Chondrocyte (in vitro differentiated cells): ENCODE data around the gene CAPG. TPM values are rescaled to one million over a fixed set of nuclear protein-coding genes. Genes with fewer than 3 reads are reported as not detected.

ENCODE experiments used
- DNase-seq: peaks from one replicate; pipeline ENCODE4 v3.0.0; 2021; ENCODE audit warnings: mixed read lengths, low spot score
- H3K27ac Mint-ChIP-seq: one replicate; pipeline ENCODE4 v1.8.0; 2021; ENCODE audit warnings: mild to moderate bottlenecking, moderate library complexity, mixed read lengths; ENCODE audit not compliant: unreplicated experiment
- H3K27me3 Mint-ChIP-seq: 2 replicates; pipeline ENCODE4 v1.8.0; 2021; ENCODE audit warnings: low read depth, mixed read lengths
- H3K36me3 Mint-ChIP-seq: 2 replicates; pipeline ENCODE4 v1.8.0; 2021; ENCODE audit warnings: low read depth, mixed read lengths
- H3K4me1 Mint-ChIP-seq: 2 replicates; pipeline ENCODE4 v1.8.0; 2021; ENCODE audit warnings: low read depth, mild to moderate bottlenecking, mixed read lengths
- H3K4me3 Mint-ChIP-seq: one replicate; pipeline ENCODE4 v1.8.0; 2021; ENCODE audit warnings: mild to moderate bottlenecking, moderate library complexity, mixed read lengths; ENCODE audit not compliant: unreplicated experiment
- H3K9me3 Mint-ChIP-seq: 2 replicates; pipeline ENCODE4 v1.8.0; 2021; ENCODE audit warnings: low read depth, mixed read lengths
- CTCF ChIP-seq: fragments of 200-600 bp; sonication (generic); IDR thresholded peaks from 2 replicates; pipeline ENCODE4 v1.5.0; 2021; ENCODE audit warnings: antibody characterized with exemption, mild to moderate bottlenecking, moderate library complexity
- total RNA-seq: library from RNA; stranded (reverse); gene quantifications from 3 replicates; pipeline ENCODE4 v1.2.1, GENCODE V29; 2021

CAPG gene
- total RNA-seq, 1 donor from 2014 or later = 76.5 TPM

- no peak for TF ChIP-seq CTCF
Measured at GRCh38 chr2:85438201-85439024, 28.2 kb upstream of the CAPG start.

GRCh38 chr2:85437488-85438200 is 27.5 kb upstream of the CAPG start:
- no peaks in the 10 kb centered on the region for H3K36me3 Mint-ChIP-seq
- peak overlapping the region; percentile 95 for H3K27ac Mint-ChIP-seq
- H3K27me3 Mint-ChIP-seq = no peaks in the 10 kb centered on the region
- peaks cover 34% of the 10 kb centered on the region for H3K4me1 Mint-ChIP-seq
- TF ChIP-seq CTCF = no peak
- DNase-seq = no peak
- H3K4me3 Mint-ChIP-seq = peak overlapping the region; percentile 57
- H3K9me3 Mint-ChIP-seq = no peaks in the 10 kb centered on the region

More at GRCh38 chr2:85438201-85439024, 28.2 kb upstream of the CAPG start:
- DNase-seq = no peak
- Mint-ChIP-seq H3K4me3 (peak overlapping the region; percentile 57), H3K36me3 (no peaks in the 10 kb centered on the region), H3K27ac (peak overlapping the region; percentile 95), H3K4me1 (peaks cover 29% of the 10 kb centered on the region), H3K9me3 (no peaks in the 10 kb centered on the region), H3K27me3 (no peaks in the 10 kb centered on the region)

DNA sequence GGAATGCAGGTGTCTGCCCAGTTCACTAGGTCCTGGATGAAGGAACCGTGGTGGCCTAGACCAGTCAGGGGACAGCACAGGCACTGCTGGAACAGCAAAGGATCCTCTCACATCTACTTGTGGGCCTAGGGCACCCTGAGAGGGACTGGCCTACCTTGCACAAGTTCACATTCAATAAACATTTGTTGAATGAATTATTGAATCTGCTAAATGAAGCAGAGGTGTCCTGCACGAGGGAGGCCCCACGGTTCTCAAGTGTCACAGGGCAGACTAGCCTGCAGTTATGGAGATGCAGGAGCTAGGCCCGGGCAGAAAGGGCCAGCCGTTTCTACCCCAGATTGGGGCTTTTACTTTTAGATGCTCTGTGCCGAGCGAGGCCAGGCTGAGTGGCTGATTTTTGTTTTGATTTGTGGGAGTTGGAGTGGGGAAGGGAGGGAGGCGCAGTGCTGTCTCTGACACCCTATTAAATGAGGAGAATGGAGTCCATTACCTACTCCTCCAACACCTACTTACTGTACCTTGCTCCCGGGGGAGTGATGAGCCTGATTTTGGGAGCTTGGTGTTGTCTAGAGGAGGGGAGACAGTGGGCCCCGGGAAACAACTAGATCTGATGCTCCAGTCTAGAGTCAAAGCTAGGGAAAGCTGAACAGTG is 26.8 kb upstream of the CAPG start:
- Mint-ChIP-seq H3K27ac (peak overlapping the region; percentile 94), H3K4me3 (peak overlapping the region; percentile 57), H3K36me3 (no peaks in the 10 kb centered on the region), H3K27me3 (no peaks in the 10 kb centered on the region), H3K9me3 (no peaks in the 10 kb centered on the region), H3K4me1 (peaks cover 35% of the 10 kb centered on the region)
- no peak for DNase-seq
- TF ChIP-seq CTCF = no peak

DNA sequence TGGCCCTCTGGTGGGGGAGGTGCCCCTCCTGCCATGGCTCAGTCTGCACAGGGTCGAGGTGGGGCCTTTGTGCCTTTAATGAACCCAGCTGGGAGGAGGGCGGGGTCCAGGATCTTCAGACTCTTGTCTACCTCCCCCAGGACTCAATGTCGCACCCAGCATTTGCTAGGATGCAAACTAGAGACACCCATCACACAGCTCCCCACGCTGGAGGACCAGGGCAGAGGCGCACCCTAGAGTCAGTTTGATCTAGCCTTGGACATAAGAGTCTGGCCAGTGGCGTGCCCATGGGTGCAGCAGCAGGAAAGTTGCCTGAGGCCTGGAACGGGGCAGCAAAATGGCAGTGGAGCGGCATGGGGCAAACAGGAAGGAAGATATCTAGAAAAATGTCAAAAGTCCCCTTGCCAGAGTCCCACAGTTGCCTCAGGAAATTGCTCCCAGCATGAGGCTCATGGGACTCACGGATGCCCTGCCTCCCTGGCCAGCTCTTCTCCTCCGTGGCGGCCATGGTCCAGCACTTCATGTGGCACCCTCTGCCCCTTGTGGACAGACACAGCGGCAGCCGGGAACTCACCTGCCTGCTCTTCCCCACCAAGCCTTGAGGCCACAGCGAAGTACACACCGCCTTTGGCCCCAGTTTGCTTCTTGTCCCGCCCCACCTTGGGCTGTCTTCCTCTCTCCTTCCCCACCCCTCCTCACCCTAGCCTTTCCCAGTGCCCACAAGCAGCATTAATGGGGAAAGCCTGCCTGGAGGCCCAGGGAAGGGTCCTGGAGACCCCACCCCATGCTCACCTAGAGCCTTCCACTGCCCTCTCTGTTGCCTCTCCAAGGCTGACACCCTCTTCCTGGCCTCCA is 26.0 kb upstream of the CAPG start:
- H3K9me3 Mint-ChIP-seq = no peaks in the 10 kb centered on the region
- H3K4me1 Mint-ChIP-seq = peaks cover 35% of the 10 kb centered on the region
- no peak for DNase-seq
- peak overlapping the region; percentile 94 for H3K27ac Mint-ChIP-seq
- peak; percentile 17 for TF ChIP-seq CTCF
- H3K27me3 Mint-ChIP-seq = no peaks in the 10 kb centered on the region
- H3K36me3 Mint-ChIP-seq = no peaks in the 10 kb centered on the region
- H3K4me3 Mint-ChIP-seq = no peak overlapping the region
